Progenitor cell of endocrine pancreas (in vitro differentiated cells): Measurements from ENCODE around the gene APCDD1L. TPM values are rescaled to one million over a fixed set of nuclear protein-coding genes. Genes with fewer than 3 reads are reported as not detected.

Source experiments
- DNase-seq: peaks from one replicate; pipeline ENCODE4 v3.0.0; 2021; ENCODE audit warnings: low spot score; ENCODE audit not compliant: unreplicated experiment
- H3K27ac Mint-ChIP-seq: 2 replicates; pipeline ENCODE4 v1.8.0; 2021; ENCODE audit warnings: mild to moderate bottlenecking, moderate library complexity, mixed read lengths
- H3K27me3 Mint-ChIP-seq: 2 replicates; pipeline ENCODE4 v1.8.0; 2021; ENCODE audit warnings: mixed read lengths
- H3K36me3 Mint-ChIP-seq: 2 replicates; pipeline ENCODE4 v1.8.0; 2022; ENCODE audit warnings: mixed read lengths; ENCODE audit not compliant: insufficient read depth
- H3K4me1 Mint-ChIP-seq: 2 replicates; pipeline ENCODE4 v1.8.0; 2021; ENCODE audit warnings: low read depth, mixed read lengths
- H3K4me3 Mint-ChIP-seq: 2 replicates; pipeline ENCODE4 v1.8.0; 2021; ENCODE audit warnings: low read depth, mild to moderate bottlenecking, moderate library complexity, mixed read lengths
- H3K9me3 Mint-ChIP-seq: 2 replicates; pipeline ENCODE4 v1.8.0; 2021; ENCODE audit warnings: low read depth, mixed read lengths
- total RNA-seq: library from RNA; stranded (reverse); gene quantifications from 2 replicates; pipeline ENCODE4 v1.2.1, GENCODE V29; 2021
- TF ChIP-seq, protein P1 (sequence below): fragments of 200-600 bp; sonication (generic); IDR thresholded peaks from one replicate; pipeline ENCODE4 v1.5.0; 2021; ENCODE audit warnings: antibody characterized with exemption, mild to moderate bottlenecking; ENCODE audit not compliant: unreplicated experiment

Gene APCDD1L
- total RNA-seq, 1 donor from 2014 or later = not detected

DNA sequence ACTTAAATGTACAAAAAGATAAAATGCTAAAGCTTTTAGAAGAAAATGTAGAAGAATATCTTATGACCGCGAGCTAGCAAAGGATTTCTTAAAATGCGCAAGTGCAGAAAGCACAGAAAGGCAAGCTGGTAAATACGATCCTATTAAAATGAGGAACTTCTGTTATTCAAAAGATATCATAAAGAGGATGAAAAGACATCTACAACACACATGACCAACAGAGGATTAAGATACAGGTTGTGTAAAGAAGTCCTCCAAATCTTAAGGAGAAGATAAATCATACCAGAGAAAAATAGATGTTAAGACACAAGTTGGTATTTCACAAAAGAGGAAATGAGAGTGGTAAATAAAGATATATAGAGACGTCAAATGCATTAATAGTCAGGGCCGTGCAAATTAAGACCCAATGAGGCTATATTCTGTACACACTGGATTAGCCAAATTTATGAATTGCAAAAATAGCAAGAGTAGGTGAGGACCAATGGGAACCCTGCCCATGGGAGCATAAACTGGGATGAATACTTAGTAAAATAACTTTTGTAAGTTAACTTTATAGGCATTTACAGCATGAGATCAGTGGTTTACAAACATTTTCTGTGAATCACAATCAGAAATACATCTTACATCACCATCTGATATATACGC is 23.0 kb downstream of the APCDD1L start:
- H3K36me3 Mint-ChIP-seq = peaks cover 3% of the 10 kb centered on the region
- peaks cover 6% of the 10 kb centered on the region for H3K9me3 Mint-ChIP-seq
- no peak overlapping the region for H3K4me3 Mint-ChIP-seq
- H3K27ac Mint-ChIP-seq = no peak overlapping the region
- TF ChIP-seq, protein P1, sequence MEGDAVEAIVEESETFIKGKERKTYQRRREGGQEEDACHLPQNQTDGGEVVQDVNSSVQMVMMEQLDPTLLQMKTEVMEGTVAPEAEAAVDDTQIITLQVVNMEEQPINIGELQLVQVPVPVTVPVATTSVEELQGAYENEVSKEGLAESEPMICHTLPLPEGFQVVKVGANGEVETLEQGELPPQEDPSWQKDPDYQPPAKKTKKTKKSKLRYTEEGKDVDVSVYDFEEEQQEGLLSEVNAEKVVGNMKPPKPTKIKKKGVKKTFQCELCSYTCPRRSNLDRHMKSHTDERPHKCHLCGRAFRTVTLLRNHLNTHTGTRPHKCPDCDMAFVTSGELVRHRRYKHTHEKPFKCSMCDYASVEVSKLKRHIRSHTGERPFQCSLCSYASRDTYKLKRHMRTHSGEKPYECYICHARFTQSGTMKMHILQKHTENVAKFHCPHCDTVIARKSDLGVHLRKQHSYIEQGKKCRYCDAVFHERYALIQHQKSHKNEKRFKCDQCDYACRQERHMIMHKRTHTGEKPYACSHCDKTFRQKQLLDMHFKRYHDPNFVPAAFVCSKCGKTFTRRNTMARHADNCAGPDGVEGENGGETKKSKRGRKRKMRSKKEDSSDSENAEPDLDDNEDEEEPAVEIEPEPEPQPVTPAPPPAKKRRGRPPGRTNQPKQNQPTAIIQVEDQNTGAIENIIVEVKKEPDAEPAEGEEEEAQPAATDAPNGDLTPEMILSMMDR = no peak
- DNase-seq = no peak
- H3K4me1 Mint-ChIP-seq = no peaks in the 10 kb centered on the region
- no peaks in the 10 kb centered on the region for H3K27me3 Mint-ChIP-seq

DNA sequence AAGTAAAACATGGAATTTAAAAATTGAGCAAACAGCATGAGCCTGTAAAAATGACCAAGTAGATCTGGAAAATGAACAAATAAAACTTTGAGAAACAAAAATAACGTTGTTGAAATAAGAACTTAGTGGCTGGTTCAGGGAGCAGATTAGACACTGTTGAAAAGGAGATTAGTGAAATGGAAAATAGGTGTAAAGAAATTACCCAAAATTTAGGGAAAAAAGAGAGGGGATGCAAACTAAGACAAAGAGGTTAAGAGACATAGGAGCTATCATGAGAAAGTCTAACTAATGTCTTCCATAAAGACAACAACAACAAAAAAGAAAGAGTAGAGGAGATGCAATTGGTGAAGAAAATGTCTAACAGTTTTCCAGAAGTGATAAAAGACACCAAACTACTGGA is 29.0 kb downstream of the APCDD1L start:
- TF ChIP-seq, protein P1 = no peak
- Mint-ChIP-seq H3K27ac (peak overlapping the region; percentile 14), H3K27me3 (peaks cover 15% of the 10 kb centered on the region), H3K4me3 (no peak overlapping the region), H3K9me3 (peaks cover 25% of the 10 kb centered on the region), H3K4me1 (no peaks in the 10 kb centered on the region), H3K36me3 (peaks cover 12% of the 10 kb centered on the region)
- DNase-seq = no peak

DNA sequence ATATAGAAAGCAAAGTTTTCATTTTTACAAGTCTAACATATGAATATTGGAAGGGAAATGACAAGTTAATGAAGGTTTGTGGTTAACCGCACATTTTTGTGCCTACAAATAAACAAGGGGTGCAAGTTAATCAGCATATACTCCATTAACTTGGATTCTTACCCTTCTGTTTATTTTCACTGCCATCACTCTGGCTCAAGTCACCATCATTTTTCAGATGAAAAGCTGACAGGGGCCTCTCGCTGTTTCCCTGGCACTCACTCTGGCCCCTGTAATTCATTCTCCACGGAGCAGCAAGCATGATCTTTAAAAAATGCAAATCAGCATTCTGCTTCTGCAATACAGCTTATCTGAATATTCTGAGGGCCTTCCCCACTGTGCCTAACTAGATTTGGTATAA is 29.8 kb downstream of the APCDD1L start:
- Mint-ChIP-seq H3K27ac (no peak overlapping the region), H3K36me3 (peaks cover 12% of the 10 kb centered on the region), H3K27me3 (peaks cover 18% of the 10 kb centered on the region), H3K4me1 (no peaks in the 10 kb centered on the region), H3K4me3 (no peak overlapping the region), H3K9me3 (peaks cover 25% of the 10 kb centered on the region)
- TF ChIP-seq, protein P1 = no peak
- no peak for DNase-seq

DNA sequence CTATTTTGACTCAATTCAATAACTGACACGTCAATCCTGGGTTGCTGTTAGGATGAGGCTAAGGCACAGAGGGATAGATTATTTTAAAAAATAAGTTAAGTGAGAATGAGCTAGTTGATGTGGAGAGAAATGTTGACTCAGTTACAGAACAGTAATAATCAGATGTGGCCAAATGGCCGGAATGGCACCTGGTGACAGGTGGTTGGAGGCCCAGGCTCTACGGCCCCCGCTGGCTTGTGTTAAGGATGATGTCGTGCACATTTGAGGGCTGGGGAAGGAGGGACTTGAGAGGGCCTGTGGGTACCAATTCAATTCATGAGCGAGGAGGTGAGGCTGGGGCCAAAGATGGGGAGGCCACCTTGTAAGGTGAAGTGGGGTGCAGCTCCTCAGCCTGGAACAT is 31.7 kb downstream of the APCDD1L start:
- Mint-ChIP-seq H3K4me1 (no peaks in the 10 kb centered on the region), H3K36me3 (peaks cover 10% of the 10 kb centered on the region), H3K4me3 (no peak overlapping the region), H3K27me3 (peaks cover 18% of the 10 kb centered on the region), H3K27ac (no peak overlapping the region), H3K9me3 (peaks cover 22% of the 10 kb centered on the region)
- DNase-seq = no peak
- TF ChIP-seq, protein P1 = no peak

DNA sequence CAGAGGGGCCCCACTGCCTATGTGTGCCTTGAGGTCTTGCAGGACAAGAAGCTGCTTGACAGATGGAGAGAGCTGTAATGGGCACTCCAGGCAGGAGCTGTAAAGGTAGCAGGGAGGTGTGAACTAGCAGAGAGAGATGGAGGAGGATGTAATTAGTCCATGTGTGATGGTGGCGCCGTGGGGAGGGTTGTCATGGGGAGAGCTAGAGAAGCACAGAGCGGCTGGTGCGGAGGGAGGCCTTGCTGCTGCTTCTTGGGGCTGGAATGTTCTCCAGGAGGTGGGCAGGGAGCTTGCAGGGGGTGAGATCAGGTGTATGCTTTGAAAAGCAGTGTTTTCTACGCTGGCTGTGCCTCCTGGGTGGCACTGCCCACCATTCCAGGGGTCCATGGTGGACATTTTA is 32.1 kb downstream of the APCDD1L start:
- H3K27ac Mint-ChIP-seq = no peak overlapping the region
- H3K36me3 Mint-ChIP-seq = peaks cover 12% of the 10 kb centered on the region
- peaks cover 18% of the 10 kb centered on the region for H3K27me3 Mint-ChIP-seq
- no peaks in the 10 kb centered on the region for H3K4me1 Mint-ChIP-seq
- DNase-seq = no peak
- TF ChIP-seq, protein P1 = no peak
- H3K9me3 Mint-ChIP-seq = peaks cover 25% of the 10 kb centered on the region
- no peak overlapping the region for H3K4me3 Mint-ChIP-seq
